Right lobe of liver (tissue), 4 donors: ENCODE measurements around the gene CNTNAP5.

ENCODE experiments used
- CTCF ChIP-seq, 4 donors: fragments of 200-600 bp in 3 of 4; fragments of 450-650 bp in 1 of 4; IDR thresholded peaks; one replicate each; pipeline versions ENCODE4 v1.5.1 to v1.8.0; 2016 to 2022; ENCODE audit warnings: antibody characterized with exemption in 4 of 4, mild to moderate bottlenecking in 2 of 4
- POLR2A ChIP-seq: fragments of 450-650 bp; IDR thresholded peaks from one replicate; pipeline ENCODE4 v1.6.1; 2017; ENCODE audit warnings: antibody characterized with exemption, mild to moderate bottlenecking
- donor health status: DM: no; HTN: no; CAD: no.
- donor health status: DM: no; HTN: no; CAD: no.
- donor health status: DM: no; HTN: yes; CAD: no.

GRCh38 chr2:124264551-124265091, 239.5 kb downstream of the CNTNAP5 start:
- TF ChIP-seq CTCF (IDR thresholded peaks at IDR 0.05) (no peak), POLR2A (no peak)
